ENCODE results near the gene GDI2. TPM values are rescaled to one million over a fixed set of nuclear protein-coding genes. Genes with fewer than 3 reads are reported as not detected.

The GDI2 gene
- total RNA-seq, 1 donor from 2014 or later = 402 TPM

DNA sequence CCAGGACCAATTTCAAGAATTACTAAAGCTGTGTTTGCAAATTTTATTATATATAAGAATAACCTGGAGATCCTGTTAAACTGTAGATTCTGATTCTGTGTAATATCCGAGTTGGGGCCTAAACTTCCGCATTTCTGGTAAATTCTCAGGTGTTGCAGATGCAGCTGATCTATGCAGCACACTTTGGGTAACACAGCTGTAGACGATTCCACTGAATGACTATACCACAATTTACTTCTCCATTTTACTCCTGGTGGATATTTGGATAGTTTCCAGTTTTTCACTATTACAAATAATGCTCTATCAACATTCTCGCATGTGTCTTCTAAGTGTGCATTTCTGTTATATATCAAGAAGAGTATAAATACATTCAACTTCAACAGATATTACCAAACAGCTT, 7.5 kb downstream of the GDI2 start:
- DNase-seq (ENCODE audit: low read depth) = no peak
- TF ChIP-seq CTCF (conservative IDR thresholded peaks at IDR 0.05; ENCODE audit: low read depth, low read length) = no peak
- no peak overlapping the region for H3K4me3 ChIP-seq (ENCODE audit: low read depth, low read length)

- no peak for DNase-seq (ENCODE audit: low read depth)
- H3K4me3 ChIP-seq (ENCODE audit: low read depth, low read length) = no peak overlapping the region
- TF ChIP-seq CTCF (conservative IDR thresholded peaks at IDR 0.05; ENCODE audit: low read depth, low read length) = no peak
These were observed 8.0 kb downstream of the GDI2 start for GRCh38 chr10:5805260-5805659.

GRCh38 chr10:5804386-5804785, 8.8 kb downstream of the GDI2 start:
- DNase-seq (ENCODE audit: low read depth) = no peak
- H3K4me3 ChIP-seq (ENCODE audit: low read depth, low read length) = no peak overlapping the region
- no peak for TF ChIP-seq CTCF (conservative IDR thresholded peaks at IDR 0.05; ENCODE audit: low read depth, low read length)

- TF ChIP-seq CTCF (conservative IDR thresholded peaks at IDR 0.05; ENCODE audit: low read depth, low read length) = no peak
- DNase-seq (ENCODE audit: low read depth) = no peak
These were observed 12.5 kb downstream of the GDI2 start for GRCh38 chr10:5800782-5801181.

GRCh38 chr10:5794236-5794635, 19.0 kb downstream of the GDI2 start:
- no peak for TF ChIP-seq CTCF (conservative IDR thresholded peaks at IDR 0.05; ENCODE audit: low read depth, low read length)
- no peak for DNase-seq (ENCODE audit: low read depth)

More at GRCh38 chr10:5800782-5801181, 12.5 kb downstream of the GDI2 start:
- no peak overlapping the region for H3K4me3 ChIP-seq (ENCODE audit: low read depth, low read length)

GRCh38 chr10:5789626-5790025, 23.6 kb downstream of the GDI2 start:
- no peak for TF ChIP-seq CTCF (conservative IDR thresholded peaks at IDR 0.05; ENCODE audit: low read depth, low read length)
- H3K4me3 ChIP-seq (ENCODE audit: low read depth, low read length) = no peak overlapping the region
- no peak for DNase-seq (ENCODE audit: low read depth)

More at GRCh38 chr10:5794236-5794635, 19.0 kb downstream of the GDI2 start:
- no peak overlapping the region for H3K4me3 ChIP-seq (ENCODE audit: low read depth, low read length)

DNA sequence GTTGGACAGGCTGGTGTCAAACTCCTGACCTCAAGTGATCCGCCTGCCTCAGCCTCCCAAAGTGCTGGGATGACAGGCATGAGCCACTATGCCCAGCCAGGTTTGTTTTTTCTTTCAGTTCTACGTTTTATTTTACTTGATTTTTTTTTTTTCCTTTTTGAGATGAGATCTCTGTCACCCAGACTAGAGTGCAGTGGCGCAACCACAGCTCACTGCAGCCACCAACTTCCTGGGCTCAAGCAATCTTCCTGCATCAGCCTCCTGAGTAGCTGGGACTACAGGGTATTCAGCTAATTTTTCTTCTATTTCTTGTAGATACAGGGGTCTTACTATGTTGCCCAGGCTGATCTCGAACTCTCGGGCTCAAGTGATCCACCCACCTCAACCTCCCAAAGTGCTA, 24.3 kb downstream of the GDI2 start:
- DNase-seq (ENCODE audit: low read depth) = no peak
- no peak overlapping the region for H3K4me3 ChIP-seq (ENCODE audit: low read depth, low read length)
- TF ChIP-seq CTCF (conservative IDR thresholded peaks at IDR 0.05; ENCODE audit: low read depth, low read length) = no peak
